Neuron (in vitro differentiated cells): ENCODE data around the gene DSP.

Experiments used
- H2AFZ ChIP-seq: one replicate; pipeline ENCODE4 v1.6.1; 2013; ENCODE audit warnings: low read depth, mild to moderate bottlenecking, inconsistent platforms, low read length, moderate library complexity
- H3K27me3 ChIP-seq: one replicate; pipeline ENCODE4 v1.6.1; 2013; ENCODE audit warnings: low read length; ENCODE audit not compliant: insufficient read depth
- H3K36me3 ChIP-seq: one replicate; pipeline ENCODE4 v1.6.1; 2013; ENCODE audit warnings: low read length; ENCODE audit not compliant: insufficient read depth
- H3K4me1 ChIP-seq: one replicate; pipeline ENCODE4 v1.6.1; 2013; ENCODE audit warnings: low read length; ENCODE audit not compliant: insufficient read depth
- H3K4me3 ChIP-seq: 2 replicates; pipeline ENCODE4 v1.5.1; 2013; ENCODE audit warnings: mild to moderate bottlenecking, low read length, moderate library complexity
- H3K9me3 ChIP-seq: one replicate; pipeline ENCODE4 v1.6.1; 2013; ENCODE audit warnings: low read length

The DSP gene

DNA sequence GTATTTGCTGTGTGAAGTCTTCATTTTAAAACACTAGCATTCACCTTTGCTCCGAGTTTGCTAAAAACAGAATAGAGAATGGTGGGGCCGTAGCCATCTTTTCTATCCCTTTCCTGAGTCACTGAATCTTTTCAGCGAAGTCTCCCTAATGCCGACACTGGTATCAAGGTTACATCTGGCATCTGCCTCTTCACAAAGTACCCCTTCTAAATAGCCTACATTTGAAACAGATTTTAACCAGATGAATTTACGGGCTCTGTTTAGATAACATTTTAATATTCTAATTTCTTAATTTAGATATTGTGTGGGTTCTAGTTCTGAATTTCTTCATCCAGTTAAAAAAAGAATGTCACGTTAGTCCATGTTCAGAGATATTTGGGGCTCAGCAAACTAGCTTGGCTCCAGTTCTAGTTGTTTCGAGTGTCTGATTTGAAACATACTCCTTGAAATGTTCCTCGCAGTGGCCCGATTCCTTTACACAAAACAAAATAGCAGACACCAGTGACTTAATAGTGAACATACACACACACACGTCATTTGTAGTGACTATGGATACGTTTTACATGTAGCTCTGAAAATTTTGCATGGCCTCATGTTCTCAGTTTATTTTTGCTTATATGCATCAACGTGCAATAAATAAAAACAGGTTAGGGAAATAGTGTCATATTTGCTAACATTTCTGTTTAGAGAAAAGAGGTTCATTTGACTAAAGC, 15.1 kb downstream of the DSP start:
- H3K4me1 ChIP-seq: no peaks in the 10 kb centered on the region
- H2AFZ ChIP-seq: no peak overlapping the region
- no peaks in the 10 kb centered on the region for H3K9me3 ChIP-seq
- H3K27me3 ChIP-seq: peaks cover 42% of the 10 kb centered on the region
- no peak overlapping the region for H3K4me3 ChIP-seq
- H3K36me3 ChIP-seq: no peaks in the 10 kb centered on the region

DNA sequence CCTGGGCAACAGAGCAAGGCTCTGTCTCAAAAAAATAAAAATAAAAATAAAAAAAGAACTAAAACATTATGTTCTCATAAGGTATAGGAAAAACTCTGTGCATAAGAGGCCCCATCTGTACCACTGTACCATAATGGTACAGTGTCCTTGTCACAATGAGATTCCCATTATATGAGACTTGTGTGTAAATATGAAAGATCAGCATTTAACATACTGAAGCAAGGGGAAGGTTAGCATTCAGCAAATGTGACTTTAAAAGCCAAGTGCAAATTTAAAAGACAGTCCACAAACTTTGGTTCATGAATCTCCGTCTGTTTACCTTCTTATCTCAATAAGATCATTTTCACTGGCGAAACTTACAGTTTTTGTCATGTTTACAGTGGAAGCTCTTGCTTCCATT, 16.2 kb downstream of the DSP start:
- Histone ChIP-seq H3K36me3 (no peaks in the 10 kb centered on the region), H3K27me3 (peaks cover 49% of the 10 kb centered on the region), H2AFZ (no peak overlapping the region), H3K9me3 (no peaks in the 10 kb centered on the region), H3K4me3 (no peak overlapping the region), H3K4me1 (no peaks in the 10 kb centered on the region)

- no peak overlapping the region for H3K4me3 ChIP-seq
- H2AFZ ChIP-seq: no peak overlapping the region
- no peaks in the 10 kb centered on the region for H3K4me1 ChIP-seq
- peaks cover 46% of the 10 kb centered on the region for H3K27me3 ChIP-seq
- no peaks in the 10 kb centered on the region for H3K9me3 ChIP-seq
- no peaks in the 10 kb centered on the region for H3K36me3 ChIP-seq
These were observed 17.3 kb downstream of the DSP start for GRCh38 chr6:7558781-7559180.

DNA sequence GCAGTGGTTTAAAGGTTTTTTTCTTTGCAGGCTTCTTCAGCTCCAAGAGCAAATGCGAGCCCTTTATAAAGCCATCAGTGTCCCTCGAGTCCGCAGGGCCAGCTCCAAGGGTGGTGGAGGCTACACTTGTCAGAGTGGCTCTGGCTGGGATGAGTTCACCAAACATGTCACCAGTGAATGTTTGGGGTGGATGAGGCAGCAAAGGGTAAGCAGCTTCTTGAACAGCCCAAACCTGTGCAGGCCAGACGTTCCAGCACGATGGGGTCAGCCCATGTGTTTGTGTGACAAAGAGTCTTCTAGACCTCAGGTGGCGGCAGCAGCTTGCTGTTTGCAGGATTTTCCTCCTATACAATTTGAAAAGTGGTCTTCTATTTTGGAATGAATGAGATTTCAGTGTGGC, 17.7 kb downstream of the DSP start:
- Histone ChIP-seq H3K36me3 (no peaks in the 10 kb centered on the region), H3K9me3 (no peaks in the 10 kb centered on the region), H3K27me3 (peaks cover 46% of the 10 kb centered on the region), H3K4me3 (no peak overlapping the region), H2AFZ (no peak overlapping the region), H3K4me1 (no peaks in the 10 kb centered on the region)

- Histone ChIP-seq H3K36me3 (no peaks in the 10 kb centered on the region), H3K4me3 (no peak overlapping the region), H3K4me1 (no peaks in the 10 kb centered on the region), H3K9me3 (no peaks in the 10 kb centered on the region), H3K27me3 (peaks cover 46% of the 10 kb centered on the region), H2AFZ (no peak overlapping the region)
These were observed 18.3 kb downstream of the DSP start for GRCh38 chr6:7559651-7560385.

DNA sequence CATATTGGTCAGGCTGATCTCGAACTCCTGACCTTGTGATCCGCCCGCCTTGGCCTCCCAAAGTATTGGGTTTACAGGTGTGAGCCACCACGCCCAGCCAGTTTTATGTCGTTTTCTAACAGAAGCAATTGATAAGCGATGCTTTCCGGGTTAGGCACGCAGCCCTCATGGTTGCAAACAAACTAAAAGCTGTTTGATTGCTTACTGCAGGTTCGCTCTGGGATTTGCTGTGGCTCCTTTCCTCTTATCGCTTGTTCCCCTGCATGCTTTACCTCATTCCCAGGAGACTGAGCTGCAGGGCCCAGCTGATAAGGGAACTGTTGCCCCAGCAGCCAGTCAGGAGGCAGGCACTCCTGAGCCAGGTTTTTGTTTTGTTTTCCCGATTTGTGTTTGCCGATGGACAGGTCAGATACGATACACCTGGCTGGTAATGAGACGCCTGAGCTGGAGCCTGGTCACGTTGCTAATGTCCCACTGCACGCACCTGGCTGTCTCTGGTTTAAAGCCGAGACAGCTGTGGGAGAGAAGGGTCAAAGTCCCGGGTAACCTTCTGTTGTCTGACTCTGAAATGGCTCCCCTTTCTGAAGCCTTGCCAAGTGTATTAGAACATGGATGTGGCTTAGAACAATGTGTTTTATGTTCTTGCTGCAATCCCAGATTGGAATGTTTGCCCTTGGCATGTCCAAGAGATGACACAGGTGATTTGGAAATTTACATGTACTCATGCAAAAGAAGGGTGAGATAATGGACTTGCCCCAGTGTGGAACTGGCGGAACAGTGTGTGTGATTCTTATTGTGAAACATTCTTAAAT, 19.9 kb downstream of the DSP start:
- Histone ChIP-seq H3K4me3 (no peak overlapping the region), H3K9me3 (no peaks in the 10 kb centered on the region), H3K4me1 (no peaks in the 10 kb centered on the region), H3K36me3 (no peaks in the 10 kb centered on the region), H2AFZ (no peak overlapping the region), H3K27me3 (peaks cover 49% of the 10 kb centered on the region)

GRCh38 chr6:7562769-7563168, 21.3 kb downstream of the DSP start:
- Histone ChIP-seq H3K36me3 (no peaks in the 10 kb centered on the region), H2AFZ (no peak overlapping the region), H3K4me3 (no peak overlapping the region), H3K4me1 (no peaks in the 10 kb centered on the region), H3K27me3 (peaks cover 42% of the 10 kb centered on the region), H3K9me3 (no peaks in the 10 kb centered on the region)

DNA sequence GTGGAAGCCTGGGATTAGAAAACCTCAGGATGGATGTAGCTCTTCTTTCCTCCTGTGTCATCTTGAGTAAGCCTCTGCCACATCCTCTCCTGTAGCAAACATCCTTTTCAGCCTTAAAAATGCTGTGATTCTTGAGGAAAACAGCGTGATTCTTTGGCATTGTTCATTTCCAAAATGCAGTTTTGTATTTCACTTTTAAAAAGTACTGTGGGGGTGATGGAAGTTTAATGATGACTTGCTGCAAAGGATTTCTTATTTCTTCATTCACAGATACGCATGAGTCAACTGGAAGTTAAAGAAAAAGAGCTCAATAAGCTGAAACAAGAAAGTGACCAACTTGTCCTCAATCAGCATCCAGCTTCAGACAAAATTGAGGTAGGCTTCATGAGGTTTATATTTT, 24.6 kb downstream of the DSP start:
- Histone ChIP-seq H3K27me3 (peaks cover 26% of the 10 kb centered on the region), H2AFZ (no peak overlapping the region), H3K4me3 (no peak overlapping the region), H3K4me1 (no peaks in the 10 kb centered on the region), H3K36me3 (no peaks in the 10 kb centered on the region), H3K9me3 (no peaks in the 10 kb centered on the region)

DNA sequence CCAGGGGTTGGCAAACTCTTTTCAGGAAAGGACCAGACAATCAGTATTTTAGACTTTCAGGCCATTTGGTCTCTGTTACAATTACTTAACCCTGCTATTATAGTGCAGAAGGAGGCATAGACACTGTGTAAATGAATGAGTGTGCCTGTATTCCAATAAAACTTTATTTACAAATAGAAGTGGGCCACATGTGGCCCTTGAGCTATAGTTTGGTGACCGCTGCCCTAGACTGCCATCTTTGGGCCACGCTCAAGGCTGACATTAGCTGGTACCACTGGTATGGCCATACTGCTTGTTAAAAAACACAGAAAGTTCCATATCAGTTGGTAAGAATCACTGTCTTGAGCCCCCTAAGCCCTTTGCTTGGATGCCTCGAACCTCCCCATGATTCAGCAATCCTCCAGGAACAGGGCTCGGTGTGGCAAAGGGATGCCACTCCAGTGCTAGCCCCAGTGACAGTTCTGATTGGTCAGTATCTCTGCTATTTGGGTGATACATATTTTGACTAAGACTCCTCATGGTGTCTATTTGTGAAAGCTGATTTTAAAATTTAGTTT, 25.2 kb downstream of the DSP start:
- no peaks in the 10 kb centered on the region for H3K36me3 ChIP-seq
- no peaks in the 10 kb centered on the region for H3K4me1 ChIP-seq
- H3K9me3 ChIP-seq: no peaks in the 10 kb centered on the region
- H3K27me3 ChIP-seq: peaks cover 24% of the 10 kb centered on the region
- no peak overlapping the region for H3K4me3 ChIP-seq
- H2AFZ ChIP-seq: no peak overlapping the region

- H3K4me1 ChIP-seq: no peaks in the 10 kb centered on the region
- no peak overlapping the region for H3K4me3 ChIP-seq
- H2AFZ ChIP-seq: no peak overlapping the region
- no peaks in the 10 kb centered on the region for H3K36me3 ChIP-seq
- H3K27me3 ChIP-seq: peaks cover 18% of the 10 kb centered on the region
- no peaks in the 10 kb centered on the region for H3K9me3 ChIP-seq
These were observed 26.6 kb downstream of the DSP start for GRCh38 chr6:7568021-7568420.

- Histone ChIP-seq H3K4me3 (no peak overlapping the region), H3K27me3 (peaks cover 23% of the 10 kb centered on the region), H2AFZ (no peak overlapping the region), H3K36me3 (no peaks in the 10 kb centered on the region), H3K4me1 (no peaks in the 10 kb centered on the region), H3K9me3 (no peaks in the 10 kb centered on the region)
These were observed 27.6 kb downstream of the DSP start for GRCh38 chr6:7569082-7569481.

DNA sequence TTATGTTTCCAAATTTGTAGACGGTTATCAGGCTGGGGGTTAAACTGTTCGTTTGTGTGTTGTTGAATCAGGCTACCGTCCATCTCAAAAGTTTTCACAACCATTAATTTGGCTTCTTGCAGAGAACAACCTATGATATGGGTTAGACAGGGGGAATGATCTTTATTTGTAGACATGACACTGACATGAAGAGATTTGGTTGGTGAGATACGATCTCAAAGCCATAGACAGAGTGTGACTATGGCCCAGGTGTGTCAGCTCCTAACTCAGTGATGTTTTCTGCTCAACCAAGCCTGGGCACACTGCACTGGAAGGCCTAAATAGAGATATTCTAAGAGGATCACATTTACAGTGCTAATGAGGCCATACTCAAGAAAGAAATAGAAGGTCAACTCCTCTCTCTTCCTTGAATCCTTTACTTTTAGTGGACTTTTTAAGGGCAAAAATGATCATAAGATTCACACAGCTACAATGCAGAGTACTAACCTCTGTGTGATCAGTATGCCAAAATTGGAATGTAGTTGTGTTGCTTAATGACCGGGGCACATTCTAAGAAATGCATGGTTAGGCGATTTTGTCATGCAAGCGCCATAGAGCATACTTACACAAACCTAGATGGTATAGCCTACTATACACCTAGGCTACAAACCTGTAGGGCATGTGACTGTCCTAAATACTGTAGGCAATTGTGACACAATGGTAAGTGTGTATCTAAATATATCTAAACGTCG, 30.9 kb downstream of the DSP start:
- no peaks in the 10 kb centered on the region for H3K4me1 ChIP-seq
- no peaks in the 10 kb centered on the region for H3K36me3 ChIP-seq
- H2AFZ ChIP-seq: no peak overlapping the region
- H3K9me3 ChIP-seq: no peaks in the 10 kb centered on the region
- no peak overlapping the region for H3K4me3 ChIP-seq
- H3K27me3 ChIP-seq: peaks cover 22% of the 10 kb centered on the region
